GM19372 (cell line): ENCODE data around the gene TRMT61A.

Experiments
- ATAC-seq: cut with Tn5 transposase; IDR thresholded peaks from one replicate; pipeline ENCODE4 v1.9.1; 2021; ENCODE audit warnings: mild to moderate bottlenecking, low read depth, moderate library complexity; ENCODE audit not compliant: unreplicated experiment

The TRMT61A gene

GRCh38 chr14:103561381-103562178, 32.6 kb downstream of the TRMT61A start:
- peak; percentile 13 for ATAC-seq

GRCh38 chr14:103562179-103562428, 33.1 kb downstream of the TRMT61A start:
- peak; percentile 34 for ATAC-seq

- ATAC-seq, result peak; percentile 67
Observed at GRCh38 chr14:103562429-103563225, 33.6 kb downstream of the TRMT61A start, which contains the start of the genes BAG5 and COA8. Gene BAG5 (minus strand): TSS chr14:103562657. CDS start chr14:103561164, 1,493 bp downstream. Gene COA8 (plus strand): TSS chr14:103562960. CDS start chr14:103563002, 42 bp downstream.

- ATAC-seq, result no peak
Observed at GRCh38 chr14:103563226-103563620, 34.2 kb downstream of the TRMT61A start.

GRCh38 chr14:103563844-103564505, 35.0 kb downstream of the TRMT61A start:
- ATAC-seq, result no peak

GRCh38 chr14:103568952-103569351, 40.0 kb downstream of the TRMT61A start:
- ATAC-seq, result no peak

- ATAC-seq, result no peak
Observed at GRCh38 chr14:103569408-103569807, 40.4 kb downstream of the TRMT61A start.

- no peak for ATAC-seq
Observed at GRCh38 chr14:103574104-103574503, 45.1 kb downstream of the TRMT61A start.

- no peak for ATAC-seq
Observed at GRCh38 chr14:103574707-103575285, 45.8 kb downstream of the TRMT61A start.

- no peak for ATAC-seq
Observed at GRCh38 chr14:103576371-103577024, 47.5 kb downstream of the TRMT61A start.

GRCh38 chr14:103578401-103579075, 49.5 kb downstream of the TRMT61A start:
- ATAC-seq, result no peak

- no peak for ATAC-seq
Observed at GRCh38 chr14:103581206-103581605, 52.2 kb downstream of the TRMT61A start.

- ATAC-seq, result no peak
Observed at GRCh38 chr14:103581954-103582703, 53.1 kb downstream of the TRMT61A start.

- ATAC-seq, result no peak
Observed at GRCh38 chr14:103584326-103584915, 55.4 kb downstream of the TRMT61A start.
